ENCODE results near the gene TFE3.

TFE3 gene

DNA sequence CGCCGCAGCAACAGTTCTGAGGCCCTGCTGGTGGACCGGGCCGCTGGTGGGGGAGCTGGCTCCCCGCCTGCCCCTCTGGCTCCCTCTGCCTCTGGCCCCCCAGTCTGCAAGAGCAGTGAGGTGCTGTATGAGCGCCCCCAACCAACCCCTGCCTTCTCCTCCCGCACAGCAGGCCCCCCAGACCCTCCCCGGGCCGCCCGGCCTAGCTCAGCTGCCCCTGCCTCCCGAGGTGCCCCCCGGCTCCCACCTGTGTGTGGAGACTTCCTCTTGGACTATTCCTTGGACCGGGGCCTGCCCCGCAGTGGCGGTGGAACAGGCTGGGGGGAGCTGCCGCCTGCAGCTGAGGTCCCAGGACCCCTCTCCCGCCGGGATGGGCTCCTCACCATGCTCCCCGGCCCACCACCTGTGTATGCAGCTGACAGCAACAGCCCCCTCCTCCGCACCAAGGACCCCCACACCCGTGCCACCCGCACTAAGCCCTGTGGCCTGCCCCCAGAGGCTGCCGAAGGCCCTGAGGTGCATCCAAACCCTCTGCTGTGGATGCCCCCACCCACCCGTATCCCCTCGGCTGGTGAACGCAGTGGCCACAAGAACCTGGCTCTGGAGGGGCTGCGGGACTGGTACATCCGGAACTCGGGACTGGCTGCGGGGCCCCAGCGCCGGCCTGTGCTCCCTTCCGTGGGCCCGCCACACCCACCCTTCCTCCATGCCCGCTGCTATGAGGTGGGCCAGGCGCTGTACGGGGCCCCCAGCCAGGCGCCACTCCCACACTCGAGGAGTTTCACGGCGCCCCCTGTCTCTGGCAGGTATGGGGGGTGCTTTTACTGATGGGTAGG lies 24.3 kb upstream of the TFE3 start:
- Mint-ChIP-seq H3K9me3 (peaks cover 0 to 4% of the 10 kb centered on the region in 2 donors), H3K4me1 (peaks cover 2 to 5% of the 10 kb centered on the region in 2 donors), H3K36me3 (peaks cover 2 to 10% of the 10 kb centered on the region in 2 donors), H3K27ac (no peak overlapping the region), H3K4me3 (no peak overlapping the region), H3K27me3 (no peaks in the 10 kb centered on the region)
- DNase-seq (no peak), ATAC-seq (replicated peaks) (no peak)

- Mint-ChIP-seq H3K27ac (no peak overlapping the region), H3K27me3 (no peaks in the 10 kb centered on the region), H3K4me3 (no peak overlapping the region), H3K9me3 (no peaks in the 10 kb centered on the region), H3K4me1 (peaks cover 0 to under 1% of the 10 kb centered on the region in 2 donors), H3K36me3 (peaks cover 2 to 7% of the 10 kb centered on the region in 2 donors)
- ATAC-seq (replicated peaks) (no peak), DNase-seq (no peak)
Measured at GRCh38 chrX:49066690-49067089, 23.5 kb upstream of the TFE3 start.

DNA sequence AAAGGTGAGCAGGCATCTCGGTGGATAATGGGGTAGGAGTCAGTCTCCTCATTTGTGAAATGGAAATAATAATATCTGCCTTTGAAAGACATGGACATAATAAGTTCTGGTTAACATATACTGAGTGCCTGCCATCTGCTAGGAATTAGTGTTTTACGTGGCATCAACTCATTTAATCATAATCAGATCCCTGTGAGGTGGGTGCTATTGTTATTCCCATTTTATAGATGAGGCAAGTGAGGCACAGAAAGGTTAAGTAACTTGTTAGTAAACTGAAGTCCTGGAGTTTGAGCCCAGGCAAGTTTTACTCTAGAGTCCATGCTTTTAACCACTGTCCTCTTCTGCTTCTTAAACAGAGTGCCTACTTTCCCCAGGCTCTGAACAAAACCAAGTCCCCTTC lies 23.1 kb upstream of the TFE3 start:
- no peak overlapping the region for H3K27ac Mint-ChIP-seq

GRCh38 chrX:49064735-49065134 lies 21.6 kb upstream of the TFE3 start:
- H3K27me3 Mint-ChIP-seq = no peaks in the 10 kb centered on the region
- no peak overlapping the region for H3K27ac Mint-ChIP-seq
- peaks cover 0 to 4% of the 10 kb centered on the region in 2 donors for H3K36me3 Mint-ChIP-seq
- ATAC-seq (replicated peaks) = no peak
- no peaks in the 10 kb centered on the region for H3K9me3 Mint-ChIP-seq
- no peaks in the 10 kb centered on the region for H3K4me1 Mint-ChIP-seq
- H3K4me3 Mint-ChIP-seq = no peak overlapping the region
- DNase-seq = no peak

More for the DNA sequence above, 23.1 kb upstream of the TFE3 start:
- Mint-ChIP-seq H3K4me1 (no peaks in the 10 kb centered on the region), H3K36me3 (peaks cover 2 to 3% of the 10 kb centered on the region in 2 donors), H3K9me3 (no peaks in the 10 kb centered on the region), H3K4me3 (no peak overlapping the region), H3K27me3 (no peaks in the 10 kb centered on the region)
- DNase-seq = no peak
- no peak for ATAC-seq (replicated peaks)

DNA sequence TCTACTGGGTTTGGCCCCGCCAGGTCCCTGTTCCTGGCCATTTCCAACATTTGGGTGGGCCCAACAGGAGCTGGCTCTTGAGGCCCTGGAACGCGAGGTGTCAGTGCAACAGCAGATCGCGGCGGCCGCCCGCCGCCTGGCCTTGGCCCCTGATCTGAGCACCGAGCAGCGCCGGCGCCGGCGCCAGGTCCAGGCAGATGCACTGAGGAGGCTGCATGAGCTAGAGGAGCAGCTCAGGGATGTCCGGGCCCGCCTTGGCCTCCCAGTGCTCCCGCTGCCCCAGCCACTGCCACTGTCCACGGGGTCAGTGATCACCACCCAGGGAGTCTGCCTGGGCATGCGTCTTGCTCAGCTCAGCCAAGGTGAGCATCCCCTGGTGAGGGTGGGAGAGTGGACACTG lies 21.1 kb upstream of the TFE3 start:
- Mint-ChIP-seq H3K4me3 (no peak overlapping the region), H3K4me1 (no peaks in the 10 kb centered on the region), H3K9me3 (no peaks in the 10 kb centered on the region), H3K36me3 (peaks cover 0 to 4% of the 10 kb centered on the region in 2 donors), H3K27ac (no peak overlapping the region), H3K27me3 (no peaks in the 10 kb centered on the region)
- no peak for ATAC-seq (replicated peaks)
- no peak for DNase-seq

- Mint-ChIP-seq H3K4me1 (no peaks in the 10 kb centered on the region), H3K36me3 (peaks cover 0 to 4% of the 10 kb centered on the region in 2 donors), H3K27me3 (no peaks in the 10 kb centered on the region), H3K27ac (no peak overlapping the region), H3K9me3 (no peaks in the 10 kb centered on the region), H3K4me3 (no peak overlapping the region)
- ATAC-seq (replicated peaks) = no peak
- no peak for DNase-seq
Measured at GRCh38 chrX:49063715-49064114, 20.6 kb upstream of the TFE3 start.

DNA sequence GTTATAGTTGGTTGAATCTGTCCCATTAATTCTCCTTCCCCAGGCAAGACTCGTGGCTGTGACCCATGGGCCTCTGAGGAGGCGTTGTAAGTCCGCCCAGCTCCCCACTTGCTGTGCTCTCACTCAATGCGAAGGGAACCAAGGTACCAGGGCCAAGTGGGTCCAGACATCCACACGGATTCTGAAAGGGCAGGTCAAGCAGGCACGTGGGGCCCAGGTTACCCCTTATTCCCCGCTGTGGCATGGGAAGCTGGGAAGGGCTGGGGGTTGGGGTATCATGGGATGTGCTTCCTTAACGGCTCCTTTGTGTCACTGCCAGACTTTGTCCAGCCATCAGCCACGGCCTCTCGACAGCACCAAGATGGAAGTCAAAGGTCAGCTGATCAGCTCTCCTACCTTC lies 18.8 kb upstream of the TFE3 start:
- peaks cover 0 to 2% of the 10 kb centered on the region in 2 donors for H3K36me3 Mint-ChIP-seq
- DNase-seq (no peak), ATAC-seq (replicated peaks) (no peak)
- no peaks in the 10 kb centered on the region for H3K9me3 Mint-ChIP-seq
- H3K4me1 Mint-ChIP-seq = no peaks in the 10 kb centered on the region
- H3K4me3 Mint-ChIP-seq = no peak overlapping the region
- H3K27me3 Mint-ChIP-seq = no peaks in the 10 kb centered on the region
- peak overlapping the region; percentile 52 for H3K27ac Mint-ChIP-seq

- Mint-ChIP-seq H3K27me3 (no peaks in the 10 kb centered on the region), H3K4me3 (no peak overlapping the region), H3K27ac (no peak overlapping the region), H3K9me3 (no peaks in the 10 kb centered on the region), H3K4me1 (no peaks in the 10 kb centered on the region), H3K36me3 (peaks cover 0 to 2% of the 10 kb centered on the region in 2 donors)
- DNase-seq (no peak), ATAC-seq (replicated peaks) (no peak)
Measured at GRCh38 chrX:49061490-49061889, 18.3 kb upstream of the TFE3 start.

DNA sequence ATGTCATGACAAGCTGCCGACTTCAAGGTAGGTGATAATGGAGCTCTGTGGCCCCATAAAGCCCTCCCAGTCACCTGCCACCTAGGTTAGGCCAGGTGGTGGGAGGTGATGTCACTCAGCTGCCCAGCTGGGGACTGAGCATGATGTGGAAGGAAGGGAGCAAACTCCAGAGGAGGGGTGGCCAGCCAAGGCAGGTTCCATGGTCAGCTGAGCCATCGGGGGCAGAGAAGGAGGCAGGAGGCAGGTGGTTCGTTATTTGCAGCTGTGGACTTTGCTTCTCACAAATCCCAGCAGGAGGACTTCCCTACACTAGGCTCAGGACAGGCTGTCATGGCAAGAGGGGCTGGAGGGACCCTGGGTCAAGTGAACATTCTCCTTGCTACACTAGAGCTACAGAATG lies 17.8 kb upstream of the TFE3 start:
- Mint-ChIP-seq H3K4me3 (no peak overlapping the region), H3K9me3 (no peaks in the 10 kb centered on the region), H3K4me1 (peaks cover 0 to 1% of the 10 kb centered on the region in 2 donors), H3K27ac (no peak overlapping the region), H3K36me3 (peaks cover 0 to 2% of the 10 kb centered on the region in 2 donors), H3K27me3 (no peaks in the 10 kb centered on the region)
- no peak for ATAC-seq (replicated peaks)
- DNase-seq = no peak

DNA sequence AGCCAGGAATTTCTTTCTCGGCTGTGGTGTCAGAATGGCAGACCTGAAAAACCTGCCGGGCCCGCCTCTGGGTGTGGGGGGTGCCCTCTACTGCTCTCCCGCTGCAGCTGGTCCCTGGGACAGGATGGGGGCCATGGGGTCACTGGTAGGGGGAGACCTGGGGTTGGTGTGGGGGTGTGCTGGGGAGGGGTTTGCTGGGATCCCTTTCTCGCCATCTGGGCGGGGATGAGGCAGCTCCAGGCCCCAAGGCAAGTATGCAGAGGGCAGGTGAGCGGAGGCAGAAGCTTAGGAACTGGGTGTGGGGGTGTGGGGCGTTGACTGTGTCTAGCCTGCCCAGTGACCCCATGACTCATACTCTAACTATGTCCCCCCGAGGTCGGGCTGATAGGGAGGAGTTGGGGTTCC lies 16.5 kb upstream of the TFE3 start:
- ATAC-seq (replicated peaks) = no peak
- Mint-ChIP-seq H3K9me3 (no peaks in the 10 kb centered on the region), H3K27me3 (no peaks in the 10 kb centered on the region), H3K36me3 (peaks cover 0 to 2% of the 10 kb centered on the region in 2 donors), H3K27ac (no peak overlapping the region), H3K4me3 (no peak overlapping the region), H3K4me1 (peaks cover 4 to 6% of the 10 kb centered on the region in 2 donors)
- no peak for DNase-seq

- Mint-ChIP-seq H3K4me1 (peaks cover 9 to 11% of the 10 kb centered on the region in 2 donors), H3K27ac (peak overlapping the region; percentile 44), H3K4me3 (no peak overlapping the region), H3K9me3 (peaks cover 0 to 3% of the 10 kb centered on the region in 2 donors), H3K36me3 (peaks cover 2 to 3% of the 10 kb centered on the region in 2 donors), H3K27me3 (peaks cover 0 to under 1% of the 10 kb centered on the region in 2 donors)
- DNase-seq = no peak
- ATAC-seq (replicated peaks) = no peak
Measured at GRCh38 chrX:49059201-49059600, 16.0 kb upstream of the TFE3 start.

- ATAC-seq (replicated peaks) (no peak), DNase-seq (no peak)
- Mint-ChIP-seq H3K4me3 (no peak within 1 kb of the TSS), H3K4me1 (peaks cover 12 to 15% of the 10 kb centered on the region in 2 donors), H3K27me3 (peaks cover 0 to 5% of the 10 kb centered on the region in 2 donors), H3K27ac (peak within 1 kb of the TSS; percentile 63), H3K36me3 (peaks cover 2 to 6% of the 10 kb centered on the region in 2 donors), H3K9me3 (peaks cover 0 to 6% of the 10 kb centered on the region in 2 donors)
Measured at GRCh38 chrX:49058794-49059193, 15.6 kb upstream of the TFE3 start, which contains the start of gene CCDC120. Gene CCDC120 (plus strand): TSS chrX:49058999. CDS start chrX:49062042, 3,043 bp downstream.

DNA sequence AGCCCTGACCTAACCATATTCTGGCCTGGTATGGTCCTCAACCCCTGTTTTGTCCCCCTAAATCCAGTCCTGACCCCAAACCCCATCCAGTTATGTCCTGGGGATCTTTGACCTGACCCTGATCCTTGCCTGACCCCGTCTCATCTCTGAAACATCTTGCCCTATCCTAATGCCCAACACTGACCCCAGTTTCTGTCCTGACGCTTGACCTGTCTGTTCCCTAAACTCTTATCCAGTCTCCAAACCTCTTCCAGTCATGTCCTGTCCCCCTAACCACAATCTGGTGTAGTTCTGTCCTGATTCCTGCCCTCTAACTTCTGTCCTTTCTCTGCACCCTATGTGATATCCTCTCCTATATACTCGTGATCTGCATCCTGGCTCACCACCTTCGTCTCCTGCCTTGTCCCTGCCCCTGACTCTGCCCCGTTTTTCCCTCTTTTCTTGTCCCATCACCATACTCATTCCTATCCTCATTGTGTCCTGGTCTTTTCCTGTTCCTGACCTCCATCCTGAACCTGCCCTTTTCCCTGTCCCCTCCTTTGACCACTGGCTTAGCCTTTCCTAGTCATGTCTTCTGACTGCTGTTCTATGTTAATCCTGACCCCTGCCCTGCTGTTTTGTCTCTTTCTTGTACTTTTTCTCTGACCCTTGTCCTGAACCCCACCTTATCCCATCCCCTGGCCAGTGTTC lies 11.1 kb upstream of the TFE3 start:
- peaks cover 0 to 6% of the 10 kb centered on the region in 2 donors for H3K9me3 Mint-ChIP-seq
- H3K27me3 Mint-ChIP-seq = peaks cover 0 to 5% of the 10 kb centered on the region in 2 donors
- H3K36me3 Mint-ChIP-seq = peaks cover 0 to 6% of the 10 kb centered on the region in 2 donors
- H3K27ac Mint-ChIP-seq = peak overlapping the region; percentile 87
- no peak for DNase-seq
- peak overlapping the region; percentile 76 to 81 for H3K4me3 Mint-ChIP-seq
- no peak for ATAC-seq (replicated peaks)
- H3K4me1 Mint-ChIP-seq = peaks cover 20 to 25% of the 10 kb centered on the region in 2 donors

GRCh38 chrX:49053223-49054072 lies 10.3 kb upstream of the TFE3 start:
- H3K27me3 Mint-ChIP-seq = peaks cover 0 to 5% of the 10 kb centered on the region in 2 donors

More at GRCh38 chrX:49053223-49054072, 10.3 kb upstream of the TFE3 start:
- peak; percentile 83 to 90 for ATAC-seq (replicated peaks)
- Mint-ChIP-seq H3K4me3 (peak overlapping the region; percentile 76 to 81), H3K36me3 (peaks cover 0 to 6% of the 10 kb centered on the region in 2 donors), H3K9me3 (peaks cover 0 to 6% of the 10 kb centered on the region in 2 donors), H3K4me1 (peaks cover 20 to 25% of the 10 kb centered on the region in 2 donors), H3K27ac (peak overlapping the region; percentile 87)
- peak; percentile 50 for DNase-seq

Data from stimulated activated naive B cell treated with anti-CD40 and anti-IgM and Interleukin-4, amounts not matched to agents 10 μg/mL and 1 μg/mL and 100 μg/mL, for 72 hours (primary cell).